ENCODE measurements around the gene AP1M1.

DNA sequence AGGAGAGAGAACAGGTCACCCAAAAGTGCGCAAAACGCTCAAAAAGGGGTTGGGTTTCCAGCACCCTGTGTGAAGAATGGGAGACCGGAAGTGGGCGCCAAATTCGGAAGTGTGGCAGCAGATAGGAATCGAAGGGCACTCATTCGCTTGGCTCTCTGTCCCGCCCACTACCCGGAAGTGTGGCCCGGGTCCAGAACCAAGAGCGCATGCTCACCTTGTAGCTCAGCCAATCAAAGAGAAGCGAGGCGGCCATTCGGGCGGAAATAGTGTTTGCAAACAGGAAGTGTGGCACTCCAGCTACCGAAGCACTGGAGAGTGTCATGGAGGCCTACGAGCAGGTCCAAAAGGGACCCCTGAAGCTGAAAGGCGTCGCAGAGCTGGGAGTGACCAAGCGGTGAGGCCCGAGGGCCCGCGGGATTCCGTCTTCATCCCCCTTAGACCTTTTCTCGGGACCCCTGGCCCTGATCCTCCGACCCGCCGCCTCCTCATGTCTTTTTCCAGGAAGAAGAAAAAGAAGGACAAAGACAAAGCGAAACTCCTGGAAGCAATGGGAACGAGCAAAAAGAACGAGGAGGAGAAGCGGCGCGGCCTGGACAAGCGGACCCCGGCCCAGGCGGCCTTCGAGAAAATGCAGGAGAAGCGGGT is 12.5 kb upstream of the AP1M1 start, which contains the start of gene FAM32A:
- TF ChIP-seq, protein P1, sequence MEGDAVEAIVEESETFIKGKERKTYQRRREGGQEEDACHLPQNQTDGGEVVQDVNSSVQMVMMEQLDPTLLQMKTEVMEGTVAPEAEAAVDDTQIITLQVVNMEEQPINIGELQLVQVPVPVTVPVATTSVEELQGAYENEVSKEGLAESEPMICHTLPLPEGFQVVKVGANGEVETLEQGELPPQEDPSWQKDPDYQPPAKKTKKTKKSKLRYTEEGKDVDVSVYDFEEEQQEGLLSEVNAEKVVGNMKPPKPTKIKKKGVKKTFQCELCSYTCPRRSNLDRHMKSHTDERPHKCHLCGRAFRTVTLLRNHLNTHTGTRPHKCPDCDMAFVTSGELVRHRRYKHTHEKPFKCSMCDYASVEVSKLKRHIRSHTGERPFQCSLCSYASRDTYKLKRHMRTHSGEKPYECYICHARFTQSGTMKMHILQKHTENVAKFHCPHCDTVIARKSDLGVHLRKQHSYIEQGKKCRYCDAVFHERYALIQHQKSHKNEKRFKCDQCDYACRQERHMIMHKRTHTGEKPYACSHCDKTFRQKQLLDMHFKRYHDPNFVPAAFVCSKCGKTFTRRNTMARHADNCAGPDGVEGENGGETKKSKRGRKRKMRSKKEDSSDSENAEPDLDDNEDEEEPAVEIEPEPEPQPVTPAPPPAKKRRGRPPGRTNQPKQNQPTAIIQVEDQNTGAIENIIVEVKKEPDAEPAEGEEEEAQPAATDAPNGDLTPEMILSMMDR (IDR thresholded peaks at IDR 0.05; ENCODE audit: insufficient read depth, low read length, poor library complexity, severe bottlenecking): no peak
- no peak for TF ChIP-seq EZH2phosphoT487 (conservative IDR thresholded peaks at IDR 0.05; ENCODE audit: low read length)

Data from SU-DHL-6 (cell line).